B cell (primary cell): ENCODE measurements around the gene KBTBD12. TPM values are rescaled to one million over a fixed set of nuclear protein-coding genes. Genes with fewer than 3 reads are reported as not detected.

ENCODE experiments used
- ATAC-seq: fragments of 200-7000 bp; cut with Tn5 transposase; one replicate; pipeline ENCODE4 v1.10.0; 2021; ENCODE audit warnings: low read depth, mild to moderate bottlenecking, moderate number of reproducible peaks, moderate library complexity
- CTCF ChIA-PET: fragments of 350-600 bp; sonication (Branson Sonifier 250); formaldehyde crosslinking; loops from one replicate; lab custom pipeline; 2021; ENCODE audit warnings: antibody characterized with exemption, inconsistent platforms; lab: Charles Lee
- POLR2A ChIA-PET: fragments of 350-600 bp; sonication (Branson Sonifier 250); formaldehyde crosslinking; loops from one replicate; lab custom pipeline; 2021; ENCODE audit warnings: antibody characterized with exemption; lab: Charles Lee
- DNase-seq: peaks from one replicate; pipeline ENCODE4 v3.0.0; 2013
- H2AFZ ChIP-seq: 2 replicates; pipeline ENCODE4 v1.6.1; 2012; ENCODE audit warnings: mild to moderate bottlenecking, low read depth, low read length; ENCODE audit not compliant: insufficient read depth, poor library complexity, severe bottlenecking
- H3K27ac ChIP-seq, 2 donors: 1 replicate in 1 of 2; 2 replicates in 1 of 2; pipeline ENCODE4 v1.5.1; 2012 to 2013; ENCODE audit warnings: low read length in 2 of 2, mild to moderate bottlenecking in 2 of 2, moderate library complexity in 1 of 2
- H3K27me3 ChIP-seq, 4 experiments: fragments of 200-600 bp in 1 of 4; sonication (generic) in 1 of 4; replicated peaks in 1 of 4; 1 replicate in 2 of 4; 2 replicates in 2 of 4; pipeline versions ENCODE4 v1.6.1 to v1.7.0; 2013 to 2016; ENCODE audit warnings: low read length in 3 of 4, mild to moderate bottlenecking in 2 of 4, mixed read lengths in 1 of 4, moderate library complexity in 1 of 4; ENCODE audit not compliant: insufficient read depth in 4 of 4, control insufficient read depth in 3 of 4; ENCODE audit errors: control extremely low read depth in 1 of 4
- H3K36me3 ChIP-seq, 2 experiments: replicated peaks in 1 of 2; 1 replicate in 1 of 2; 2 replicates in 1 of 2; pipeline versions ENCODE4 v1.6.1 to v1.7.1; 2013; ENCODE audit warnings: low read length in 1 of 2; ENCODE audit not compliant: insufficient read depth in 2 of 2, control insufficient read depth in 1 of 2; ENCODE audit errors: control extremely low read depth in 1 of 2, extremely low read depth in 1 of 2
- H3K4me1 ChIP-seq, 2 donors: fragments of 200-600 bp in 1 of 2; sonication (generic) in 1 of 2; 1 replicate in 1 of 2; 2 replicates in 1 of 2; pipeline versions ENCODE4 v1.5.1 to v1.6.1; 2013 to 2017; ENCODE audit warnings: low read length in 2 of 2; ENCODE audit not compliant: control insufficient read depth in 2 of 2, insufficient read depth in 2 of 2
- H3K4me2 ChIP-seq: replicated peaks from 2 replicates; pipeline ENCODE3; 2012; ENCODE audit warnings: mild to moderate bottlenecking, low read depth, low read length; ENCODE audit not compliant: poor library complexity, severe bottlenecking
- H3K4me3 ChIP-seq, 5 experiments: fragments of 200-600 bp in 1 of 5; sonication (generic) in 1 of 5; 1 replicate in 3 of 5; 2 replicates in 2 of 5; pipeline versions ENCODE4 v1.5.1 to v1.7.0; 2011 to 2016; ENCODE audit warnings: low read length in 4 of 5, mild to moderate bottlenecking in 4 of 5, low read depth in 2 of 5, control low read depth in 1 of 5, moderate library complexity in 1 of 5; ENCODE audit not compliant: insufficient read depth in 1 of 5; ENCODE audit errors: control extremely low read depth in 1 of 5, extremely low read depth in 1 of 5
- H3K79me2 ChIP-seq: fragments of 200-600 bp; sonication (generic); one replicate; pipeline ENCODE4 v1.6.0; 2016; ENCODE audit warnings: low read length; ENCODE audit not compliant: control insufficient read depth, insufficient read depth
- H3K9ac ChIP-seq: fragments of 200-600 bp; sonication (generic); 2 replicates; pipeline ENCODE4 v1.6.1; 2017; ENCODE audit warnings: mild to moderate bottlenecking, low read length, moderate library complexity
- H3K9me3 ChIP-seq, 3 donors: one replicate each; pipeline versions ENCODE4 v1.6.1 to v1.7.1; 2013; ENCODE audit warnings: low read length in 2 of 3; ENCODE audit not compliant: control insufficient read depth in 2 of 3, insufficient read depth in 1 of 3; ENCODE audit errors: control extremely low read depth in 1 of 3
- H4K20me1 ChIP-seq: 2 replicates; pipeline ENCODE4 v1.6.0; 2012; ENCODE audit warnings: mild to moderate bottlenecking, low read length; ENCODE audit not compliant: insufficient read depth, control insufficient read depth, poor library complexity, severe bottlenecking
- H3K27ac Mint-ChIP-seq: one replicate; pipeline ENCODE4 v1.8.0; 2021; ENCODE audit warnings: mixed read lengths
- H3K27me3 Mint-ChIP-seq: one replicate; pipeline ENCODE4 v1.8.0; 2021; ENCODE audit warnings: mixed read lengths
- H3K4me1 Mint-ChIP-seq: one replicate; pipeline ENCODE4 v1.8.0; 2021; ENCODE audit warnings: mixed read lengths
- H3K4me3 Mint-ChIP-seq: one replicate; pipeline ENCODE4 v1.8.0; 2021; ENCODE audit warnings: mixed read lengths
- H3K9me3 Mint-ChIP-seq: one replicate; pipeline ENCODE4 v1.8.0; 2022; ENCODE audit warnings: mixed read lengths; ENCODE audit not compliant: insufficient read depth
- EZH2 ChIP-seq: IDR thresholded peaks from 2 replicates; pipeline ENCODE4 v1.6.1; 2012; ENCODE audit warnings: borderline replicate concordance, low read depth, mild to moderate bottlenecking, moderate library complexity, low read length; ENCODE audit not compliant: insufficient read depth, poor library complexity, severe bottlenecking
- intact Hi-C: fragments of 100-400 bp; cut with micrococcal nuclease; formaldehyde crosslinking; loops from one replicate; pipeline ENCODE4 v1.10.0; 2022
- polyA plus RNA-seq: library from polyadenylated mRNA; depleted of rRNA; stranded (reverse); fragments of >200 nt; gene quantifications from 2 replicates; pipeline ENCODE4 v1.2.3, GENCODE V29; 2012
- total RNA-seq, 2 donors: library from RNA; stranded (reverse); fragments of 120-200 nt in 1 of 2; gene quantifications; 1 replicate in 1 of 2; 2 replicates in 1 of 2; pipeline versions ENCODE4 v1.2.3 to v1.2.4, GENCODE V29; 2013 to 2022
- TF ChIP-seq, protein P1 (sequence below): fragments of 200-600 bp; IDR thresholded peaks from one replicate; pipeline ENCODE4 v1.8.0; 2022; ENCODE audit warnings: antibody characterized with exemption, mild to moderate bottlenecking

Gene KBTBD12
- total and polyA plus RNA-seq, 2 donors (not counting 1 experiment from before 2014, with no cell fraction given) = 0.22 TPM; not detected in 1

DNA sequence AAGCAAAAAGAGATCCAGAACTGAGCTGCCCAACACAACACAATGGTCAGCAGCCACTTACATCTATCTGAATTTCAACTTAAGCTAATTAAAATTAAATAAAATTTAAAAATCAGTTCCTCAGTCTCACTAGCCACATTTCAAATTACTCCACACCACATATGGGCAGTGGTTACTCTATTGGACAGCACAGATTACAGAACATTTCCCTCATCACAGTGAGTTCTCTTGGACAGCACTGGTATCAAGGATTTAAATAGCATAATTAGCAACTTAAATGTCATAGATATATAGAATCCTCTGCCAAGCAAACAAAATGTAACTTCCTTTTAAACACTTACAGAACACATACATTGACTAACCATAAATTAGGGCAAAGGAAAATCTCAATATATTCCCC, 64.4 kb downstream of the KBTBD12 start:
- Histone ChIP-seq H3K9me3 (no peaks in the 10 kb centered on the region), H3K4me3 (no peak overlapping the region), H3K4me2 (no peak overlapping the region), H3K4me1 (no peaks in the 10 kb centered on the region), H2AFZ (no peak overlapping the region), H4K20me1 (no peaks in the 10 kb centered on the region), H3K27me3 (peaks cover 0 to 2% (median under 1%) of the 10 kb centered on the region in 4 experiments), H3K9ac (no peak overlapping the region), H3K36me3 (no peaks in the 10 kb centered on the region), H3K27ac (no peak overlapping the region), H3K79me2 (no peaks in the 10 kb centered on the region)
- Mint-ChIP-seq H3K27me3 (peaks cover 19% of the 10 kb centered on the region), H3K4me1 (no peaks in the 10 kb centered on the region), H3K9me3 (no peaks in the 10 kb centered on the region), H3K4me3 (no peak overlapping the region), H3K27ac (no peak overlapping the region)
- TF ChIP-seq, protein P1, sequence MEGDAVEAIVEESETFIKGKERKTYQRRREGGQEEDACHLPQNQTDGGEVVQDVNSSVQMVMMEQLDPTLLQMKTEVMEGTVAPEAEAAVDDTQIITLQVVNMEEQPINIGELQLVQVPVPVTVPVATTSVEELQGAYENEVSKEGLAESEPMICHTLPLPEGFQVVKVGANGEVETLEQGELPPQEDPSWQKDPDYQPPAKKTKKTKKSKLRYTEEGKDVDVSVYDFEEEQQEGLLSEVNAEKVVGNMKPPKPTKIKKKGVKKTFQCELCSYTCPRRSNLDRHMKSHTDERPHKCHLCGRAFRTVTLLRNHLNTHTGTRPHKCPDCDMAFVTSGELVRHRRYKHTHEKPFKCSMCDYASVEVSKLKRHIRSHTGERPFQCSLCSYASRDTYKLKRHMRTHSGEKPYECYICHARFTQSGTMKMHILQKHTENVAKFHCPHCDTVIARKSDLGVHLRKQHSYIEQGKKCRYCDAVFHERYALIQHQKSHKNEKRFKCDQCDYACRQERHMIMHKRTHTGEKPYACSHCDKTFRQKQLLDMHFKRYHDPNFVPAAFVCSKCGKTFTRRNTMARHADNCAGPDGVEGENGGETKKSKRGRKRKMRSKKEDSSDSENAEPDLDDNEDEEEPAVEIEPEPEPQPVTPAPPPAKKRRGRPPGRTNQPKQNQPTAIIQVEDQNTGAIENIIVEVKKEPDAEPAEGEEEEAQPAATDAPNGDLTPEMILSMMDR = no peak
- no peak for TF ChIP-seq EZH2
- ChIA-PET POLR2A (no interaction called here), CTCF (interaction anchor here (1.4 kb wide), 1 partner anchor 11 kb away, joined by 4 read pairs; no protein-coding TSS in a partner anchor)
- ATAC-seq (no peak), DNase-seq (no peak)
- intact Hi-C loops = loop anchor here (10.0 kb wide), 1 partner anchor 245 kb away; no protein-coding TSS in a partner anchor

DNA sequence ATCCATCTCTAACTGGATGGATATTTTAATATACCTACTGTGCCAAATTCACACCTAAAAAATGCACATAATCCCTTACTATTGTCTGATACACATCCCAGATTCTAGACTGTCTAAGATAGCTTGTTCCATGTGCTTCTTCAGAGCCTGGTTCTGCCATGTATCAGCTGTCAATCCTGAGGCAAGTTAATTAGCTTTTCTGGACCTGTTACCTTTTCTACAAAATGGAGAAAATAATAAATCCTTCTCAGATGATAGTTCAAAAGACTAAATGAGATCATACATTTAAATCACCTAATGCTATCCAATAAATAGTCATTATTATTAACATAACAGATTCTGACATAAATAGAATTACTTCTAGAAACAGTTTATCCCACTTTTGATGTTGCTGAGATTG, 66.1 kb downstream of the KBTBD12 start:
- no peaks in the 10 kb centered on the region for H4K20me1 ChIP-seq
- POLR2A ChIA-PET = no interaction called here
- H2AFZ ChIP-seq = no peak overlapping the region
- no peaks in the 10 kb centered on the region for H3K9me3 ChIP-seq
- peaks cover 18% of the 10 kb centered on the region for H3K27me3 Mint-ChIP-seq
- H3K27ac Mint-ChIP-seq = no peak overlapping the region
- CTCF ChIA-PET = interaction anchor here (0.9 kb wide), 1 partner anchor 325 kb away, joined by 3 read pairs; no protein-coding TSS in a partner anchor
- H3K9me3 Mint-ChIP-seq = no peaks in the 10 kb centered on the region
- H3K4me3 ChIP-seq = no peak overlapping the region
- intact Hi-C loops = no loop called here
- H3K36me3 ChIP-seq = no peaks in the 10 kb centered on the region
- DNase-seq (no peak), ATAC-seq (no peak)
- H3K27me3 ChIP-seq = peaks cover 0 to 2% (median 0%) of the 10 kb centered on the region in 4 experiments
- no peak overlapping the region for H3K27ac ChIP-seq
- H3K9ac ChIP-seq = no peak overlapping the region
- H3K4me1 Mint-ChIP-seq = no peaks in the 10 kb centered on the region
- no peaks in the 10 kb centered on the region for H3K79me2 ChIP-seq
- no peak overlapping the region for H3K4me3 Mint-ChIP-seq
- no peaks in the 10 kb centered on the region for H3K4me1 ChIP-seq
- no peak overlapping the region for H3K4me2 ChIP-seq
- TF ChIP-seq, protein P1 = no peak
- TF ChIP-seq EZH2 = no peak
